COLO829 (cell line): Measurements from ENCODE around the gene MEG3.

Source experiments
- DNase-seq: peaks from one replicate; pipeline ENCODE4 v3.0.0; 2012; ENCODE audit warnings: low spot score

Gene MEG3

GRCh38 chr14:100896369-100897060, 70.6 kb downstream of the MEG3 start:
- no peak for DNase-seq

- DNase-seq: no peak
Observed at GRCh38 chr14:100898465-100898864, 72.5 kb downstream of the MEG3 start.

GRCh38 chr14:100898935-100899883, 73.3 kb downstream of the MEG3 start:
- DNase-seq: no peak

GRCh38 chr14:100899884-100900771, 74.2 kb downstream of the MEG3 start:
- no peak for DNase-seq

DNA sequence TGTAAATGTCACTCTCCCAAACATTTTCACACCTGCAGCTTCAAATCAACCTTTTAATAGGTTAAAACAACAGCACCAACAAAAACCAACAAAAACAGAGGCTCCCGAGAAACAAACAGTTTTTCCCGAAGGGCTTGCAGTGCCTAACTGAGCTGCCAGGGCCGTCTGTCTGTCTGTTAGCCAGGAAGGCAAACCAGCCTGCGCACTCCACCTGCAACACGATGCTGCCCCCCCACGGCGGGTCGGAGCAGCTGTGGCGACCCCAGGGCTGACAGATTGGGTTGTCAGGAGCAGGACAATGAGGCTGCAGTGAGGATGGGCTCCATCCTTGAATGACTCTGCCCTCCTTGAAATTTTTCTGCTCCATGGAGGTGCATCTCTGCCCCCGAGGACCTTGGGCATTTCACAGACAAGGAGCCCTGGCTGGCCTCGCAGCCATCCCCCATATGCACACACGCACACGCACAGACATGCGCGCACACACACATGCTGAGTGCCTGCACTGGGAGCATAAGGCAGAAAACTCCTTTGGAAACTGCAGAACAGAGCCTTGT, 75.0 kb downstream of the MEG3 start:
- DNase-seq: no peak

DNA sequence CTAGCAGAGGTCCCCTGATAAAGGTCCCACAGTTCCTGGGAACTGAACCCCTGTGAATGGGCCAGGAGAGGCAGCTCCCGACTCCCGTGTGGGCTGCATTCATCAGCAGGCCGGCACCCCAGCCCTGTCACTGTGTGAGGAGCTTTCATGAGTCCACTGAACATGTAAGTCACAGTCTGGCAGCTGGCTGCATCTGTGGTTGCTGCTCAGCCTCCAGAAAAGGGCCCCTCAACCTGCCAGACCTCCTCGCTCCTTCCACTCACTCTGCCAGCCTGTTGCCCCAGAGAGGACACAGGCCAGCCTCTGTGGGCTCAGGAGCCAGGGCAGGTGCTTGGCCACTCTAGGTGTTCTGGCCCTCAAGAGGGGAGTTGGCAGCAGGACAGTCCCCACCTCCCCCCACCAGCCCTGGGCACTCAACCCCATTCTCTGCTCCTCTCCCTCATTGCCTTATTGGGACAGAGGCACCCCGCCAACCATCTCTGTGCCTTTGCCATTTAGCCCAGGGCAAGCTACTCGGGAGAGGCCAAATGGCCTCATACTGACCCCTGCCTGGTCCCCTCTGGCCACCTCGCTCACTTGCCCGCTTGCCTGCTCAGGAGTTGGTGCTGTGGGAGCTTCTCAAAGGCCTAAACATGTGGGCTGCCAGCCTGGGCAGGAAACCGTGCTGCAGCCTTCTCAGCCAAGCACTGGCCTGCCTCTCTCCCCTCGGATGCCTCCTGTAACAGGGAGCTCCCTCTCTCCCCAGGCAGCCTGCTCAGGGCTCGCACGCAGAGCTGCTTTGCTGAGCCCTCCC, 75.7 kb downstream of the MEG3 start:
- no peak for DNase-seq

- DNase-seq: no peak
Observed at GRCh38 chr14:100902295-100903133, 76.6 kb downstream of the MEG3 start.

DNA sequence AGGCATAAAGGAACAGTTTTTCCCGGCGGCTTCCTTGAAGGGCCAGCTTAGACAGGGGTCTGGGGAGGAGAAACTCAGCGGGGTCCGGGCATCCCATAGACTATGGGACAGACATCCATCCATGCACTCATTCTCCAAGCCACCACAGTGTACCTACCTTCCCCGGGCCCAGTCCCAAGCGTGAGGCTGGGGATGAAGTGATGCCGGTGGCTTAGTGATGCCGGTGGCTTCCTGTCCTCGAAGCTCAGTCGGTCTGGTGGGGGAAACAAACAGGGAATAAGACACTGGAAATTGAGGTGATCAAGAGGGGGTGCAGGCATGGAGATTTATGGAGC, 77.2 kb downstream of the MEG3 start:
- no peak for DNase-seq

DNA sequence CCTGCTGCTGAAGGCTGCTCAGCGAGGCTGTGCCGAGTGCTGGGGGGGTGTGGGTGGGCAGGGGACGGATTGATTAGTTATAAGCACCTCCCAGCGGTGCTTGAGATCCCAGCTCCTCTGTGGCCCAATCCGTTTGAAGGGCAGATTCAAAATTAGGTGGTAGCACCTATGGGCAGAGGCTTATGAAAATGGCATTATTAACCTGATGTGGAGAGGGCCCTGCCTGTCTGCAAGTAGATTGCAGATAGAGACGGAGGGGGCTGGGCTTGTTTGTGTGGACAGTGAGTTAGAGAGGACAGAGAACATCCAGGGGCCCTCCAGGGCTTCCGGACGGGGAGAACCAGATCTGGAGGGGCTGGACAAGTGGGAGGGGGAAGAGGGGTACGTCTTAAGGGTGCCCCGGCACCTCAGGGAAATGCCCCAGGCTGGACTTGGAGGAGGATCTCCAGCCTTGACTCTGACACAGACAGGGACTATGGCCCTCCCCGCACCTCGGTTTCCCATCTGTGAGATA, 77.8 kb downstream of the MEG3 start, which contains the start of gene RTL1:
RTL1 (minus strand) TSS at position 51 of the 514 bp plus-strand sequence. CDS start 18,934 bp downstream, outside the sequence.
- DNase-seq: no peak

GRCh38 chr14:100904307-100905087, 78.6 kb downstream of the MEG3 start:
- no peak for DNase-seq

GRCh38 chr14:100905166-100905565, 79.2 kb downstream of the MEG3 start:
- DNase-seq: no peak

DNA sequence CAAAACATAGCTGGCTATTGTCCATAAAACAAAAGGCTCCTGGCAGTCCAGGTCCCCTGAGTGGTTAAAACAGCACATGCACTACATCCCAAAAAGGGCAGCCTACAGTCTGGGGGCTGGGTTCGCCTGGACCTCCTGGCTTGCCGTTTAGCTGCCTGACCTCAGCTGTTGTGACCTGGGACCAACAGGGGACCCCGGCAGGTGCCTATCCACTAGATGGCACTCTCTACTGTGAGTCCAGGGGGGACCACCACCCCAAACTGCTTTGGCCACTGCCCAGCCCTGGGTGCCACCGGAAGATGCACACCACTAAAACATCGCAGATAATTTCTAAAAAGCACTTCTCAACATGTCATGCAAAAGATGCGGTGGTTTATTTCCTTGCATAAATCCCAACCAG, 80.5 kb downstream of the MEG3 start:
- no peak for DNase-seq

DNA sequence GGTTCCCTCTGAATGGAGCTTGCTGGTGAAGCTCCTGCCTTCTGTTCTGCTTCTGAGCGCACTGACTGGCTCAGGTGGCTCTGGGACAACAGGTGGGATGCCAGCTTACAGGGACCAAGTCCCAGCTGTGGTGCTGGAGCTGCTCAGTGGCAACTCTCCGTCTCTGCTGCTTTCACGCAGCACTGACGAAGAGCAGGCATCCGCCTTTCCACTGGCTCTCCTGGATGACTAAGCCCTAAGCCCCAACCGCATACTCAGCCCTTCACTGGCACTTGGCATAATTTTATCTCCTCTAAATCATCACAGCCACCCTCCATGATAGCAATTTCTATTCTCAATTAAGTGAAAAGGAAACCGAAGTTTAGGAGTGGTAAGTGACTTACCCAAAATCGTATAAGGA, 81.3 kb downstream of the MEG3 start:
- DNase-seq: no peak

DNA sequence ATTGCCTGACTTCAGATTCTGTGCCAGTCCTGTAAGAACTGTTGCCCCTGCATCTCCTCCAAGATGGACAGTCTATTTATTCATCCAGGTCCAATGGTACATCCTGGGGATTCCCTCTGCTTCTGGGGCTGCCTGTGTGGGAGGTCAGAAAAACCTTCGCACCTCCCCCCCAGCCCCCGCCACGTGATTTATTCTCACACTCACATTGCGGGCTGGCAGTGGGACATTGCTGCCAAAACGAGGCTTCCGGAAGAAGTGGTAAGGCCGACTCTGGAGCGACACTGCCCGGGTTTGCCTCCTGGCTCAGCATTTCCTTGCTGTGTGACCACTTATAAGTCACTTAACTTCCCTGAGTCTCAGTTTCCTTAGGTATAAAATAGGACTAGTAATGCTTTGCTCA, 83.5 kb downstream of the MEG3 start:
- no peak for DNase-seq
